ENCODE data around the gene TMEM14A. TPM values are rescaled to one million over a fixed set of nuclear protein-coding genes. Genes with fewer than 3 reads are reported as not detected.

TMEM14A gene
- total and polyA plus RNA-seq, 9 of the 15 experiments (the other 6 are each of a cell fraction or from before 2014, with no cell fraction given), result 3.5 to 43.3 (median 8.5) TPM

DNA sequence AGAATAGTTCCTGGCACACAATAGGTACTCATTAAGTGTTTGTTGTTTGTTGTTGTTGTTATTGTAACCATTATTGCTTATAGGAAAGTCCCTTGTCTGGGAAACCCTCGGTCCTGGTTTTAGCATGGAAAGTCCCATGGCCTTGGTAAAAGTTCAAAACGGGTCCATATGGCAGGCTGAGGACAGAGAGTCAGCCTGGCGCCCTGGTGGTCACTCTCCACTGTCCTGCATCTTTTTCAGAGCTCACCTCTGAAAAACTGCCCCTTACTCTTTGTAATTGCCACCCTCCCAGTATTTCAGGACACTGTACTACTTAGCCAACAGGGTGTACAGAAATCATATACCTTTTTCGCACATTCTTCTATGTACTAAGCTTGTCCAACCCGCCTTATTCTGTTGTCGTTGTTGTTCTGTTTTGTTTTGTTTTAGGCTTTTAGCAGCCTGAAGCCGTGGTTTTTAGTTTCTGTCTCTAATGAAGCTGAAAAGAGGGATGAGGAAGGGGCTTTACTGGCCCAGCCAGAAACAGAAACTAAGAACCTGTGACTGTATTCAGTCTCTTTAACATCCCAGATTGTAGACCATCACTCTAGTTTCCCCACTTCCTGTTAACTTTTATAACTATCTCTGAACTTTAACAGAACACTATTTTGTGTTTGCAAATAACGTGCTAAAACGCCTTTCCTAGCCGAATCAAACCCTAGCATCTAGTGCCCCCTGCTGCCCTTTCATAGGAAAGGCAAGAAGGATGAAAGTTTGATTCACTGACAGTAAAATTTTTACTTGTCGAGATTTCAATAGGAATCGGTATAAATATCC, 7.6 kb upstream of the TMEM14A start (continued):
- TF ChIP-seq RFX7 (CRISPR knock-in tag; IDR thresholded peaks at IDR 0.05), result no peak
- 0 out of 2 replicates have a peak, but pooled peaks have one; percentile 38 for TF ChIP-seq CC2D1A (IDR thresholded peaks at IDR 0.05)
- TF ChIP-seq, protein P1, sequence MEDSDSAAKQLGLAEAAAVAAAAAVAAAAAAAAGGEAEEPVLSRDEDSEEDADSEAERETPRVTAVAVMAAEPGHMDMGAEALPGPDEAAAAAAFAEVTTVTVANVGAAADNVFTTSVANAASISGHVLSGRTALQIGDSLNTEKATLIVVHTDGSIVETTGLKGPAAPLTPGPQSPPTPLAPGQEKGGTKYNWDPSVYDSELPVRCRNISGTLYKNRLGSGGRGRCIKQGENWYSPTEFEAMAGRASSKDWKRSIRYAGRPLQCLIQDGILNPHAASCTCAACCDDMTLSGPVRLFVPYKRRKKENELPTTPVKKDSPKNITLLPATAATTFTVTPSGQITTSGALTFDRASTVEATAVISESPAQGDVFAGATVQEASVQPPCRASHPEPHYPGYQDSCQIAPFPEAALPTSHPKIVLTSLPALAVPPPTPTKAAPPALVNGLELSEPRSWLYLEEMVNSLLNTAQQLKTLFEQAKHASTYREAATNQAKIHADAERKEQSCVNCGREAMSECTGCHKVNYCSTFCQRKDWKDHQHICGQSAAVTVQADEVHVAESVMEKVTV (CRISPR knock-in tag; IDR thresholded peaks at IDR 0.05), result peak; percentile 97
- TF ChIP-seq, protein P2, sequence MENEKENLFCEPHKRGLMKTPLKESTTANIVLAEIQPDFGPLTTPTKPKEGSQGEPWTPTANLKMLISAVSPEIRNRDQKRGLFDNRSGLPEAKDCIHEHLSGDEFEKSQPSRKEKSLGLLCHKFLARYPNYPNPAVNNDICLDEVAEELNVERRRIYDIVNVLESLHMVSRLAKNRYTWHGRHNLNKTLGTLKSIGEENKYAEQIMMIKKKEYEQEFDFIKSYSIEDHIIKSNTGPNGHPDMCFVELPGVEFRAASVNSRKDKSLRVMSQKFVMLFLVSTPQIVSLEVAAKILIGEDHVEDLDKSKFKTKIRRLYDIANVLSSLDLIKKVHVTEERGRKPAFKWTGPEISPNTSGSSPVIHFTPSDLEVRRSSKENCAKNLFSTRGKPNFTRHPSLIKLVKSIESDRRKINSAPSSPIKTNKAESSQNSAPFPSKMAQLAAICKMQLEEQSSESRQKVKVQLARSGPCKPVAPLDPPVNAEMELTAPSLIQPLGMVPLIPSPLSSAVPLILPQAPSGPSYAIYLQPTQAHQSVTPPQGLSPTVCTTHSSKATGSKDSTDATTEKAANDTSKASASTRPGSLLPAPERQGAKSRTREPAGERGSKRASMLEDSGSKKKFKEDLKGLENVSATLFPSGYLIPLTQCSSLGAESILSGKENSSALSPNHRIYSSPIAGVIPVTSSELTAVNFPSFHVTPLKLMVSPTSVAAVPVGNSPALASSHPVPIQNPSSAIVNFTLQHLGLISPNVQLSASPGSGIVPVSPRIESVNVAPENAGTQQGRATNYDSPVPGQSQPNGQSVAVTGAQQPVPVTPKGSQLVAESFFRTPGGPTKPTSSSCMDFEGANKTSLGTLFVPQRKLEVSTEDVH (IDR thresholded peaks at IDR 0.05; ENCODE audit: low read depth, partially characterized antibody), result no peak
- no peak for TF ChIP-seq ZNF699 (CRISPR knock-in tag; IDR thresholded peaks at IDR 0.05; ENCODE audit: insufficient replicate concordance)
- TF ChIP-seq KDM1A (IDR thresholded peaks at IDR 0.05), result no peak
- TF ChIP-seq RB1 (IDR thresholded peaks at IDR 0.05; ENCODE audit: low read depth), result 0 out of 2 replicates have a peak, but pooled peaks have one; percentile 9
- TF ChIP-seq FOSL1 (tag; conservative IDR thresholded peaks at IDR 0.05), result peak; percentile 42; the same call in 1 of the 2 replicates
- TF ChIP-seq, protein P3, sequence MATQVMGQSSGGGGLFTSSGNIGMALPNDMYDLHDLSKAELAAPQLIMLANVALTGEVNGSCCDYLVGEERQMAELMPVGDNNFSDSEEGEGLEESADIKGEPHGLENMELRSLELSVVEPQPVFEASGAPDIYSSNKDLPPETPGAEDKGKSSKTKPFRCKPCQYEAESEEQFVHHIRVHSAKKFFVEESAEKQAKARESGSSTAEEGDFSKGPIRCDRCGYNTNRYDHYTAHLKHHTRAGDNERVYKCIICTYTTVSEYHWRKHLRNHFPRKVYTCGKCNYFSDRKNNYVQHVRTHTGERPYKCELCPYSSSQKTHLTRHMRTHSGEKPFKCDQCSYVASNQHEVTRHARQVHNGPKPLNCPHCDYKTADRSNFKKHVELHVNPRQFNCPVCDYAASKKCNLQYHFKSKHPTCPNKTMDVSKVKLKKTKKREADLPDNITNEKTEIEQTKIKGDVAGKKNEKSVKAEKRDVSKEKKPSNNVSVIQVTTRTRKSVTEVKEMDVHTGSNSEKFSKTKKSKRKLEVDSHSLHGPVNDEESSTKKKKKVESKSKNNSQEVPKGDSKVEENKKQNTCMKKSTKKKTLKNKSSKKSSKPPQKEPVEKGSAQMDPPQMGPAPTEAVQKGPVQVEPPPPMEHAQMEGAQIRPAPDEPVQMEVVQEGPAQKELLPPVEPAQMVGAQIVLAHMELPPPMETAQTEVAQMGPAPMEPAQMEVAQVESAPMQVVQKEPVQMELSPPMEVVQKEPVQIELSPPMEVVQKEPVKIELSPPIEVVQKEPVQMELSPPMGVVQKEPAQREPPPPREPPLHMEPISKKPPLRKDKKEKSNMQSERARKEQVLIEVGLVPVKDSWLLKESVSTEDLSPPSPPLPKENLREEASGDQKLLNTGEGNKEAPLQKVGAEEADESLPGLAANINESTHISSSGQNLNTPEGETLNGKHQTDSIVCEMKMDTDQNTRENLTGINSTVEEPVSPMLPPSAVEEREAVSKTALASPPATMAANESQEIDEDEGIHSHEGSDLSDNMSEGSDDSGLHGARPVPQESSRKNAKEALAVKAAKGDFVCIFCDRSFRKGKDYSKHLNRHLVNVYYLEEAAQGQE (IDR thresholded peaks at IDR 0.05; ENCODE audit: borderline replicate concordance), result peak; percentile 91
- TF ChIP-seq, protein P3 (CRISPR knock-in tag; IDR thresholded peaks at IDR 0.05; ENCODE audit: low read depth), result no peak
- peak; percentile 98 to 99 for TF ChIP-seq RAD21 (CRISPR knock-in tag; conservative IDR thresholded peaks at IDR 0.05 in 1 of 2, IDR thresholded peaks at IDR 0.05 in 1 of 2)
- TF ChIP-seq, protein P4, sequence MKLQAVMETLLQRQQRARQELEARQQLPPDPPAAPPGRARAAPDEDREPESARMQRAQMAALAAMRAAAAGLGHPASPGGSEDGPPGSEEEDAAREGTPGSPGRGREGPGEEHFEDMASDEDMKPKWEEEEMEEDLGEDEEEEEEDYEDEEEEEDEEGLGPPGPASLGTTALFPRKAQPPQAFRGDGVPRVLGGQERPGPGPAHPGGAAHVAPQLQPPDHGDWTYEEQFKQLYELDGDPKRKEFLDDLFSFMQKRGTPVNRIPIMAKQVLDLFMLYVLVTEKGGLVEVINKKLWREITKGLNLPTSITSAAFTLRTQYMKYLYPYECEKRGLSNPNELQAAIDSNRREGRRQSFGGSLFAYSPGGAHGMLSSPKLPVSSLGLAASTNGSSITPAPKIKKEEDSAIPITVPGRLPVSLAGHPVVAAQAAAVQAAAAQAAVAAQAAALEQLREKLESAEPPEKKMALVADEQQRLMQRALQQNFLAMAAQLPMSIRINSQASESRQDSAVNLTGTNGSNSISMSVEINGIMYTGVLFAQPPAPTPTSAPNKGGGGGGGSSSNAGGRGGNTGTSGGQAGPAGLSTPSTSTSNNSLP (IDR thresholded peaks at IDR 0.05; ENCODE audit: borderline replicate concordance, low read depth, low read length), result peak; percentile 57; the same call in 1 of the 2 replicates

All from K562 (cell line).